ENCODE measurements around the gene TPR.

The TPR gene

DNA sequence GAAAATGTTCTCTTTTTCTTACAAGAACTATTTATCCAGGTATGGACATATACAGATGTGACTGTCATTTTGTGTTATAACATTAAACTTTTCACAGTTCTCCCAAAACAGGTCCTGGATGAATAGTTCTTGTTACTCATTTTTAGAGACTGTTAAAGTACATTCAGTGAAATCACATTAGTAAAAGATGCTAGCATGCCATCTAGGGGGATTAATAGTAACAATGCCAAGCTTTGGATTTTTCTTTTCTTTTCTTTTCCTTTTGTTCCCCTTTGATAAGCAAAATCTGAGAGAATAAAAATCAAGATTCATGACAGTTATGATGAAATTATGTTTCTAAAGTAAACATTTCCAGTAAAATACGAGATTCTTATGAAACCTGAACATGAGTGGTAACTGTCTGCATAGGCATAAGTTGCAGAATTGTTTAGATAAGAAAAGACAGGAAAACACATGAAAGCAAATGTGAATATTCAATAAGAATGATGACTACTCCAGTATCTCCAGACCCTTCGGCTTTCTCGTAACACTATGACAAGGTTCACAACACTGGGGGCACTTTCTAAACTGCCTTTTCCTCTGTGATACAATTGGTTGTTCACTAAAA, 77.5 kb downstream of the TPR start:
- no peak overlapping the region for H3K4me2 ChIP-seq
- H3K27ac ChIP-seq = no peak overlapping the region
- no peak overlapping the region for H2AFZ ChIP-seq (ENCODE audit: low read depth)

GRCh38 chr1:186295980-186296379, 79.1 kb downstream of the TPR start, which contains the start of gene PRG4:
Gene PRG4 (plus strand): TSS chr1:186296279.
- H2AFZ ChIP-seq (ENCODE audit: low read depth) = no peak within 1 kb of the TSS
- no peaks in the 10 kb centered on the region for H4K20me1 ChIP-seq (ENCODE audit: insufficient read depth)
- TF ChIP-seq, protein P1, sequence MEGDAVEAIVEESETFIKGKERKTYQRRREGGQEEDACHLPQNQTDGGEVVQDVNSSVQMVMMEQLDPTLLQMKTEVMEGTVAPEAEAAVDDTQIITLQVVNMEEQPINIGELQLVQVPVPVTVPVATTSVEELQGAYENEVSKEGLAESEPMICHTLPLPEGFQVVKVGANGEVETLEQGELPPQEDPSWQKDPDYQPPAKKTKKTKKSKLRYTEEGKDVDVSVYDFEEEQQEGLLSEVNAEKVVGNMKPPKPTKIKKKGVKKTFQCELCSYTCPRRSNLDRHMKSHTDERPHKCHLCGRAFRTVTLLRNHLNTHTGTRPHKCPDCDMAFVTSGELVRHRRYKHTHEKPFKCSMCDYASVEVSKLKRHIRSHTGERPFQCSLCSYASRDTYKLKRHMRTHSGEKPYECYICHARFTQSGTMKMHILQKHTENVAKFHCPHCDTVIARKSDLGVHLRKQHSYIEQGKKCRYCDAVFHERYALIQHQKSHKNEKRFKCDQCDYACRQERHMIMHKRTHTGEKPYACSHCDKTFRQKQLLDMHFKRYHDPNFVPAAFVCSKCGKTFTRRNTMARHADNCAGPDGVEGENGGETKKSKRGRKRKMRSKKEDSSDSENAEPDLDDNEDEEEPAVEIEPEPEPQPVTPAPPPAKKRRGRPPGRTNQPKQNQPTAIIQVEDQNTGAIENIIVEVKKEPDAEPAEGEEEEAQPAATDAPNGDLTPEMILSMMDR (conservative IDR thresholded peaks at IDR 0.05; ENCODE audit: low read depth, low read length) = no peak
- H3K79me2 ChIP-seq (ENCODE audit: insufficient read depth, low read depth) = no peaks in the 10 kb centered on the region
- no peaks in the 10 kb centered on the region for H3K27me3 ChIP-seq (ENCODE audit: insufficient read depth, low read depth)
- H3K36me3 ChIP-seq (ENCODE audit: insufficient read depth) = no peaks in the 10 kb centered on the region
- H3K4me3 ChIP-seq (IDR thresholded peaks at IDR 0.05; ENCODE audit: insufficient read depth, low read depth, low read length) = no peak within 1 kb of the TSS
- H3K27ac ChIP-seq = no peak within 1 kb of the TSS
- no peak within 1 kb of the TSS for H3K4me2 ChIP-seq
- no peak within 1 kb of the TSS for H3K9ac ChIP-seq
- no peaks in the 10 kb centered on the region for H3K4me1 ChIP-seq (ENCODE audit: low read depth, poor library complexity, severe bottlenecking)

More for the DNA sequence above, 77.5 kb downstream of the TPR start:
- Histone ChIP-seq H3K27me3 (ENCODE audit: insufficient read depth, low read depth) (no peaks in the 10 kb centered on the region), H3K36me3 (ENCODE audit: insufficient read depth) (no peaks in the 10 kb centered on the region), H3K9ac (no peak overlapping the region), H4K20me1 (ENCODE audit: insufficient read depth) (no peaks in the 10 kb centered on the region), H3K4me1 (ENCODE audit: low read depth, poor library complexity, severe bottlenecking) (no peaks in the 10 kb centered on the region), H3K4me3 (IDR thresholded peaks at IDR 0.05; ENCODE audit: insufficient read depth, low read depth, low read length) (no peak overlapping the region), H3K79me2 (ENCODE audit: insufficient read depth, low read depth) (no peaks in the 10 kb centered on the region)
- TF ChIP-seq, protein P1 (conservative IDR thresholded peaks at IDR 0.05; ENCODE audit: low read depth, low read length) = no peak

GRCh38 chr1:186292875-186293274, 82.2 kb downstream of the TPR start:
- H3K9ac ChIP-seq = no peak overlapping the region
- H3K27me3 ChIP-seq (ENCODE audit: insufficient read depth, low read depth) = no peaks in the 10 kb centered on the region

DNA sequence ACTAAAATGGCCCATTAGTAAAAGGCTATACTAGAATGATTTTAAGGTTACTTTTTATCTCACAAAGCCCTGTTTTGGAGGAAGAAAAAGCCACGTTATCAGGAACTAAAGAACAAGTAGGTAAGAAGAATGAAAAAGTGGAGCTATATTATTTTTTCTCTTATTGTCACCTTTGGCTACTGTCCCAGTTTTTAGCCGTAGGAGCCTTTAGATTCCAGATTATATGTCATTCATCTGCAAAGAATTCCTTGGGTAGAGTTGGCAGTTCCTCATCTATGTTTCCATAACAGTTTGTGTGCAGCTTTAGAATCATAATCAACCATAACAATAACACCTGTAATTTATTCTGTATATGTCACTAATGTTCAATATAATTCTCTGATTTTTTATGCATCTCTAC, 83.8 kb downstream of the TPR start:
- H4K20me1 ChIP-seq (ENCODE audit: insufficient read depth) = no peaks in the 10 kb centered on the region
- TF ChIP-seq, protein P1 (conservative IDR thresholded peaks at IDR 0.05; ENCODE audit: low read depth, low read length) = no peak
- no peak overlapping the region for H3K4me3 ChIP-seq (IDR thresholded peaks at IDR 0.05; ENCODE audit: insufficient read depth, low read depth, low read length)
- H3K79me2 ChIP-seq (ENCODE audit: insufficient read depth, low read depth) = no peaks in the 10 kb centered on the region
- no peak overlapping the region for H3K9ac ChIP-seq
- no peak overlapping the region for H3K27ac ChIP-seq
- H3K4me2 ChIP-seq = no peak overlapping the region
- no peaks in the 10 kb centered on the region for H3K36me3 ChIP-seq (ENCODE audit: insufficient read depth)
- H2AFZ ChIP-seq (ENCODE audit: low read depth) = no peak overlapping the region
- H3K4me1 ChIP-seq (ENCODE audit: low read depth, poor library complexity, severe bottlenecking) = no peaks in the 10 kb centered on the region
- H3K27me3 ChIP-seq (ENCODE audit: insufficient read depth, low read depth) = no peaks in the 10 kb centered on the region

More at GRCh38 chr1:186292875-186293274, 82.2 kb downstream of the TPR start:
- H4K20me1 ChIP-seq (ENCODE audit: insufficient read depth) = no peaks in the 10 kb centered on the region
- H3K36me3 ChIP-seq (ENCODE audit: insufficient read depth) = no peaks in the 10 kb centered on the region
- TF ChIP-seq, protein P1 (conservative IDR thresholded peaks at IDR 0.05; ENCODE audit: low read depth, low read length) = no peak
- H3K4me1 ChIP-seq (ENCODE audit: low read depth, poor library complexity, severe bottlenecking) = no peaks in the 10 kb centered on the region
- no peaks in the 10 kb centered on the region for H3K79me2 ChIP-seq (ENCODE audit: insufficient read depth, low read depth)
- no peak overlapping the region for H3K4me2 ChIP-seq
- H2AFZ ChIP-seq (ENCODE audit: low read depth) = no peak overlapping the region
- no peak overlapping the region for H3K4me3 ChIP-seq (IDR thresholded peaks at IDR 0.05; ENCODE audit: insufficient read depth, low read depth, low read length)
- H3K27ac ChIP-seq = no peak overlapping the region
